ENCODE results near the gene MCC.

Gene MCC

GRCh38 chr5:113216545-113216944 is 271.7 kb downstream of the MCC start:
- no peak for DNase-seq

GRCh38 chr5:113215401-113216060 is 272.7 kb downstream of the MCC start:
- no peak for DNase-seq

DNA sequence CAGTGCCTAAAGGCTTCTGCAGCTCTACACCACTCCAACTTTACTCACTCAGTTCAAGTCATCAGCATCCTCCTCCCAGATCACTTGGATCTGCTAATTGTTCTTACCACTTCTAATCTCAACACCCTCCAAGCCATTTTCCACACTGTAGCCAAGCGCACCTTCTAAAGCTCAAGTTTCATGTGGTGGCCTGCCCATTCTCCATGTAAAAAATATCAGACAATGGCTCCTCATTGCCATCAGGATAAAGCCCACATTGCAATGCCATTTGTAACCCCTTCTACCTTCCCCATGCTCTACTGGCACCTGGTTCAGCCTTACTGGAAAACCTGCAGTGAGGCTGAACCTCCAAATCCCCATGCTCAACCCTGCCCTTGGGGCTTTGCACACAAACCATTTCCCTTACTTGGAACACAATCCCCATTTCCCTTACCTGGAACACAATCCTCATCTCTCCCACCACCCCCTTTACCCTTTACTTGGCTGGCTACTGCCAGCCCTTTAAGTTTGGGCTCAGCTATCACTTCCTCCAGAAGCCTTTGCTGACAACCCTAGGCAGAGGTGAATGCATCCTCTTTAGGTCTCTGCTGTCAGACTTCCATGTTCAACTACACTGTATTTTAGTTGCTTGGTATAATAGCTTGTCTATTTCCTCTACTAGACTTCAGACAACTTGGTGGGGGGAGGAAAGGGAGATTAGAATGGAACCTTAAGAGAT is 273.5 kb downstream of the MCC start:
- no peak for DNase-seq

DNA sequence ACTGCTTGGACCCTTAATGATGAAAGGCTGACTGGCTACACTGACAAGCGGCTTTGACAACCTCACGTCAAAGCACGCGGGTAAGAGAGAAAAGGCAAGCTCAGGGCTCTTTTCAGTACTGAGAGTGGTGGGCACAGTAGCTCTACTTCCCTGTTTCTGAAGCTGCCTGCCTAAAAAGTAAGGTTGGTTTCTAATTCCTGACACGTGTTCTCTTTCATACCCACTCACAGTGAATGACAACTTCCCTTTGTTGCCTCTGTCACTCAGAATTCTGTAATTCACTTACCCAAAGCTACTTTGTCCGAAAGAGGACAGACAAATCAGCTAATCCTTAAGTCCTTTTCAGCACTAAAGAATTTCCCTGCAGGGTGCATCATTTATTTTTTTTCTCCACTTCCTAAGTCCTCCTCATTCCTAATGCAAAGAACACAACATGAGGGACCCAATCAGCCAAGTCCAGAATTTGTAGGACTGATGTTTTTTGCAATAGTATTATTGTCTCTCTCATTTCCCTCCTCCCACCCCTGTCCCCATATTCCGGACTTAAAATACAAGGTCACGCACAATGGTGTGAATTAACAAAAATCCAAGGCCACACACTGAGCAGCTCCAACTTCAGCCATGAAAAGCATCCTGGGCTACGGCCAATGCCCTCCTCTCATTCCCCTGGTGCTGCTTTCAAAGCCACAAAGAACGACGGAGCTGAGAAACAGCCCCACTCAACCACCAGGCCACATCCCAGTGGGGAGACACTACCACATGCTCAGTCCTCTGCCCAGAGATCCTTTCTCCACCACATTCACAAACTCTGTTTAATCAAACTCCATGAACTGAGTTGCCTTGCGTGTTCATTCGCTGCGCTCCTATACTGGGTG is 274.5 kb downstream of the MCC start:
- no peak for DNase-seq

DNA sequence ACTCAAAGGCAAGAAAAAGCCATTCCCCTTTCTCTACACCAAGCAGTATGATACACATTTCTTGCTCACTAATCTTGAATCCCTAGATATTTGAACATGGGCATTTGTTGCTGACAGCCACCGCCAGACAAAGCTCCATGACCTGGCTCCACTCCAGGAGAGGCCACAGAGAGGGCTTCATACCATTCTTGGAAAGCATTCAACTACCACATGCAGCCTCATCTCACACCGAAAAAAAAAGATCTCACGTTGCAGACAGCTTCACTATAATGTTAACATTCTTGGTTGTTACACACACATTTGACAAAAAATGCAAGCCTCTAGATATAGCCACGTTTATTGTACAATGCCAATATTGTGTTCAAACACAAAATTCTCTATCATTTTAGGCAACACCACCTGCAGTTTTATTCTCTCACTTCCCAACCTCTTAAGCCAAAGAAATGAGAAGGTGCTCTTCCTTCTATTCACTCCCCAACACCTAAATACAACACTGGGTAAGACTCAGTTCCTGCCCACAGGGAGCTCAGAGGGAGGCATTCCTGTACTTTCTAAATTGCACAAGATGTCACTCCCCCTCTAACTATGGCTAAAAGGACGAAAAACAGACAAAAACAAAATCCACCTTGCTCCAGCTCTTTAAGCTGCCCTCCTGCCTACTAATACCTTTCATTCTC is 275.9 kb downstream of the MCC start:
- no peak for DNase-seq

DNA sequence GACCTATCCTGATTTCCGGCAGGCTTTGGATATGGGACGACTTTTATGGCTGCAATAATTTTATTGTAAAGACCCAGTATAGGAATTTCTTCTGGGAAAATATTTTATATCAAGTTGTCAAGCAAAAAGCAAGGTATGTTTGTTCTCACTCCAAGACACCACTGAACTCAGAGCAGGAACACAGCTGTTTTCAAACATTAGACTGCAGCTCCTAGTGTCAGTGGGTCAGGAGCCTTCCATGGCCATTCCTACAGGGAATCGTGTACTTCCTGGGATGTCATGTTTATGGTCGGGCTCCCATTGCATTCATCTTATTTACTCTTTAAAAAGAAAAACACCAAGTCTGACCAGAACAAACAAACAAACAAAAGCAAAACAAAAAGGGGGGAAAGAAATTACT is 278.8 kb downstream of the MCC start:
- no peak for DNase-seq

- no peak for DNase-seq
These were observed 282.4 kb downstream of the MCC start for GRCh38 chr5:113205807-113206206.

GRCh38 chr5:113205323-113205722 is 282.9 kb downstream of the MCC start:
- DNase-seq = no peak

GRCh38 chr5:113204525-113205161 is 283.6 kb downstream of the MCC start:
- DNase-seq = no peak

DNA sequence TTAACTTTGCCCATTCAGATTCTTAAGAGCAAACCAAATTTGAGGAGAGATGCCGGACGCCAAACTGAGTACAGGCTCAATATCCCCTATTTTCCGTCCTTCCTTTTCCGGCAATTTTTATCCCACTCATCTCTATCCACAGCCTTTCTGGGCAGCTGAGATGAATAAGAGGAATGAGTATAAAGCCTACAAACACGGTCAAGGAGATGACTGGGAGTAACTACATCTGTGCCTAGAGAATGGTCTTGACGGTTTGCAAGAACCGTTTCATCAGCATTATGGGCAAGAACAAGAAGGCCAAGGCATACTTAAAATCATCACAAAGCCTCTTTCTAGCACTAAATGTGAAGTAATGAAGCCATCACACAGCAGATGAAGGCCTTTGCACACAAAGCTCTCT is 284.3 kb downstream of the MCC start:
- no peak for DNase-seq

DNA sequence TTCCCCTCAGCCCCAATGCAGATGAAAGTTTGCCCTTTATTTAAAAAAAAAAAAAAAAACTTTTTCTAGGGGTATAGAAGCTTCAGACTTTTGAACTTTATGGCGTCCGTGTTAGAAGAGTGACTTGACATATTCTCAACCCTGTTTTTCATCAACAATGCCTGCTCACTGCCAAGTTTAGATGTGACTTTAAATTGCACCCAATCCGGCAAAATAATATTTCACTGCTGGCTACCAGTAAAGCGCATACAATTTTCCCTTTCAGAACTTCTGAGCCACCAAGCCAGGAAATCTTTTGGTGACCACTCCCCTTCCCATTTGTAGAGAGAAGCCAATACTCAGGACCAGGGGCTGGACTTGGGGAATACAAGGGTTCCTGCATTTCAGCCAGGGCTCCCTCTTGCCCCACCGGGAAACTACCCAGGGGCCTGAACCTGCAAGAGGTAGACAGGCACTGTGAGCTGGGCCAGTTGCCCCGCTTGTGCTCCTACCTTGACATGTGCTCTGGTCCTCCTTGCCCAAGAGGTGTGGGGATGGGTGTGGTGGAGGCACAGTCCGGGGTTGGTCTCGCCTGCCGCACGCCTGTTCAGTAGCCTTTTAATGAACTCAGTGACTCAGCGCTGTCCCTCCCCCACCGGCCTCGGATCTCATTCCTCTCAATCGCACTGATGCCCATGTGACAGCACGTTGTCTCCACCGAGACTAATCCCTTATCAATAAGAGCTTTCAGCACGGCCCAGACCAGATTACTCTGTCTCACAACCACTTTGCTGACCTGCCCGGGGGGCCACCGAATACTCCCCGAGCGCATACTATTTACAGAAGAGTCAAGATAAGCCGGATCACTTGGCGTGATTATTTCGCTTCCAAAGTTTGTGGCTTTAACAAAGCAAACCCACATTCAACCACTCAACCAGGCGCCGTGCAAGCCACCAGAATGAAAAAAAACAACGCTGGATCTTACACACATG is 285.2 kb downstream of the MCC start:
- no peak for DNase-seq

DNA sequence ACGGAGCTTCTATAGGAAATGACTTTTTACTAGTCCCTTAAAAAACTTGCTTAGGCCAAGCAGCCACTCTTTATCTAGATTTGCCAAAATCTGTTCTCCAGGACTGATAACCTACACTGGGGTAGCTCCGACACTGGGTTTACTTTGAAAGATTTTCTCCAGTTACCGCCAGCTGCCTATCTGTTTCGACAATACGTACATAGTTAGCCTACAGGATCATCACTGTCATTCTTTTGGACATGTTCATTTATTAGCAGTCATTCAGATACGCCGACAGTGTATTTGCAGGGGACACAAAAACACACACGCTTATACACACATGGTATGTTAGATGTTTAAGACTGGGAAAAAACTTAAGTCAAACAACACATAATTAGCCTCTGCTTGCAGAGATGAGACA is 286.0 kb downstream of the MCC start:
- no peak for DNase-seq

GRCh38 chr5:113201715-113202114 is 286.5 kb downstream of the MCC start:
- no peak for DNase-seq

GRCh38 chr5:113199122-113199905 is 288.9 kb downstream of the MCC start:
- DNase-seq = no peak

DNA sequence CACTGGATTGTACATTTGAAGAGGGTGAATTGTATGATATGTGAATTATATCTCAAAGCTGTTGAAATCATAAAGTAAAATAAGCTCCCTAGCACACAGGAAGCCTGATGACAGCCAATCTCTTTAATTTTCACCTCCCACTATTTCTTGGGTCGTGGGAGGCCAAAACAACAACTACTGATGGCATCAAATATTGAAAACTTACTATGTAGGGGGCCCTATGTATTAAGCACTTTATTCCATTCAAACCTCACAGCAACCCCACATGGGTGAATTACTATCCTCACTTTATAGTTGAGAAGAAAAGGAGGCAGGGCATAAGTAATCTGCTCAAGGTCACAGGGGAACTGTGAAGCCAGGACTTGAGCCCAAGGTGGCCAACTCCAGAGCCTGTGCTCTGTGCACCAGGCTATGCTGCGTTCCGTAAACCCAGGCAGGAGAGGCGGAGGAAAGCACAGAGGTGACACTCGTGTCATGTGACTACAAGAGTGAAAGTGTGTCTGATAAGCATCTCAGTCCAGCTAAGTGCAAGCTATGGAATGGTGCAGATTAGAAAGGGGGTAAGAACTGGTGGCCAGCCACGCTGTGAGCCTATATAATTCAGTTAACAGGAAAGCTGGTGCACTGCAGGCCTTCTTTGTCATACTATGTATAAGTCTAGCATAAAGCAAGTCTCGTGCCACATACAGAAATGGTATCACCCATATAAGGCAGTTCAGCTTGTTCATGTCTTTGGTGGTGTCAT is 290.6 kb downstream of the MCC start:
- no peak for DNase-seq

DNA sequence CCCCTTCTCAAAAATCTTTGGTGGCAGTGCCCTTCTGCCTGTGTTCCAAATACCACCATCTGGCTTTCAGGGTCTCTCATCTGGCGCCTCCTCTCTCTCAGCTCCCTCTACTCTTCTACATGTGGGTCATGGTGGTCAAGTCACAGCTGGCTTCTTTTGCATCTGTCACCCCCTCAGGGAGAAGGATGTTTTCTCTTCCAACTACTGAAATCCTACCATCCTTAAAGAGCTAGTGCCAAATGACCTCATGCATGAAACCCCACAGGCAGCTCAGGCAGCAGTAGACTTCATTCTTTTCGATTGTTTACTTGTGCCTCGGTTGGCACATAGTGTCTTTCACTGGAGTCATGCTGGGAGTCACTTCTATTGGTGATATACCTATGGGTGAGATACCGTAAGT is 292.5 kb downstream of the MCC start:
- no peak for DNase-seq

DNA sequence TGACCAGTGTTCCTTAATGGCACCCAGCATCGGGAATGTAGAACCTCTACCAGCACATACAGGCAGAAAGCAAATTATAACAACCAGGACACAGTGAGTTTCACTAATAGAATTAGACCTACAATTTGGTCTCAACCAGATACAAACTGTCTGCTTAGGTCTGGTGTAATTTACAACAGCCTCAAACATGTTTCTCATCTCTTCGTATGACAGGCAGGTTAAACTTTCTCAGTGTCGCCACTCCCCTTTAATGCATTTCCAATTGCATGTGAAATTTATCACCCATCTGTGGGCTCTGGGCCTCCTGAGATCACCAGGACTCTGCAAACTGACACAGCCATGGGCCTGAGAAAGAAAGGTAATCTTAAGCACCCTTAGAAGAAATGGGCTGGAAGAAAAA is 293.0 kb downstream of the MCC start:
- DNase-seq = no peak

DNA sequence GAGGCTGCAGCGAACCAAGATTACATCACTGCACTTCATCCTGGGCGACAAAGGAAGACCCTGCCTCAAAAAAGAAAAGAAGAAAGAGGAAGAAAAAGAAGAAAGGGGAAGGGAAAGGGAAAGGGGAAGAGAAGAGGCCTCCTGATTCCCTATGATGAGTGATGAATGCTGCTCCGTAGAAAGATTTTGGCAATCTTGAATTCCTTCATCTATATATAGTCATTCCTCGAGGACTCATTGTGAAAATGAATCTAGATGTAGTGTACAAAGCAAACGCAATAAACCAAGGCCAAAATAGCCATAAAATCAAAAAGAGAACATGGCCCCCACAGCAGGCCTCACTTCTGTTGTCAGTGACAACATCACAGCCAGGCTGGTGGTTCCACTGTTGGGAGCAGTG is 293.7 kb downstream of the MCC start:
- no peak for DNase-seq

GRCh38 chr5:113194125-113194524 is 294.1 kb downstream of the MCC start:
- DNase-seq = no peak
